GM12878 (cell line): Measurements from ENCODE around the gene HS3ST2. TPM values are rescaled to one million over a fixed set of nuclear protein-coding genes. Genes with fewer than 3 reads are reported as not detected.

Experiments
- ATAC-seq: fragments of 200-7000 bp; cut with Tn5 transposase; 3 replicates; pipeline ENCODE4 v1.9.1; 2020; ENCODE audit warnings: mild to moderate bottlenecking, moderate library complexity
- BruUV-seq: library from RNA; stranded (reverse); fragments of 400-500 nt; replicated peaks from 2 replicates; lab custom pipeline; 2021; lab: Mats Ljungman, UMichigan
- CTCF ChIA-PET: fragments of 300-600 bp; sonication (Branson Sonifier 250); formaldehyde crosslinking; extraction: SDS; loops from one replicate; lab custom pipeline; 2021; ENCODE audit warnings: inconsistent platforms; lab: Yijun Ruan, JAX
- POLR2A ChIA-PET: fragments of 350-600 bp; formaldehyde crosslinking; extraction: SDS; loops from one replicate; lab custom pipeline; 2021; ENCODE audit warnings: inconsistent platforms; lab: Charles Lee
- RAD21 ChIA-PET: fragments of 300-600 bp; sonication (Branson Sonifier 250); formaldehyde crosslinking; loops from one replicate; lab custom pipeline; 2023; ENCODE audit warnings: antibody characterized with exemption; ENCODE audit not compliant: unreplicated experiment; lab: Charles Lee
- SMC1A ChIA-PET: fragments of 300-600 bp; sonication (Branson Sonifier 250); formaldehyde crosslinking; loops from one replicate; lab custom pipeline; 2023; ENCODE audit not compliant: unreplicated experiment, uncharacterized antibody; lab: Charles Lee
- DNase-seq: peaks from one replicate; pipeline ENCODE4 v3.0.0-alpha.2; 2011; ENCODE audit warnings: low read depth, low spot score
- FAIRE-seq: peaks from 3 replicates; lab custom pipeline; 2011; peaks lifted over from hg19 to GRCh38; lab: Jason Lieb, UNC
- H2AFZ ChIP-seq: 2 replicates; pipeline ENCODE4 v1.6.0; 2011; ENCODE audit warnings: low read depth, low read length, control low read depth; ENCODE audit not compliant: control insufficient read depth
- H3K27ac ChIP-seq: 2 replicates; pipeline ENCODE4 v1.5.1; 2011; ENCODE audit warnings: control low read depth; ENCODE audit not compliant: control insufficient read depth, insufficient read depth
- H3K27me3 ChIP-seq, 2 experiments: replicated peaks in 1 of 2; 2 replicates each; pipeline versions ENCODE4 v1.6.0 to v1.6.1; 2011; ENCODE audit warnings: low read length in 1 of 2; ENCODE audit not compliant: control insufficient read depth in 2 of 2, insufficient read depth in 2 of 2
- H3K36me3 ChIP-seq, 2 experiments: 2 replicates each; pipeline ENCODE4 v1.5.1; 2011; ENCODE audit warnings: low read length in 1 of 2; ENCODE audit not compliant: control insufficient read depth in 2 of 2, insufficient read depth in 2 of 2
- H3K4me1 ChIP-seq: 2 replicates; pipeline ENCODE4 v1.6.1; 2011; ENCODE audit warnings: mild to moderate bottlenecking, low read length, moderate library complexity, mixed read lengths; ENCODE audit not compliant: control insufficient read depth, insufficient read depth
- H3K4me2 ChIP-seq: 2 replicates; pipeline ENCODE4 v1.6.0; 2011; ENCODE audit warnings: control low read depth; ENCODE audit not compliant: control insufficient read depth, insufficient read depth
- H3K4me3 ChIP-seq: fragments of 200-600 bp; sonication (generic); 2 replicates; pipeline ENCODE4 v1.5.1; 2016
- H3K79me2 ChIP-seq: 2 replicates; pipeline ENCODE4 v1.6.0; 2011; ENCODE audit warnings: low read length; ENCODE audit not compliant: control insufficient read depth, insufficient read depth
- H3K9ac ChIP-seq: 2 replicates; pipeline ENCODE4 v1.8.0; 2011; ENCODE audit warnings: low read length, control low read depth, mixed read lengths; ENCODE audit not compliant: control insufficient read depth, insufficient read depth
- H3K9me3 ChIP-seq: replicated peaks from 3 replicates; pipeline ENCODE4 v1.5.1; 2011; ENCODE audit warnings: mild to moderate bottlenecking, low read length; ENCODE audit not compliant: control insufficient read depth, insufficient read depth
- H4K20me1 ChIP-seq: 2 replicates; pipeline ENCODE4 v1.6.0; 2011; ENCODE audit not compliant: control insufficient read depth, insufficient read depth
- FOXK2 ChIP-seq: fragments of 450-650 bp; IDR thresholded peaks from 2 replicates; pipeline ENCODE4 v1.6.1; 2017; ENCODE audit warnings: mild to moderate bottlenecking, moderate library complexity
- RB1 ChIP-seq: fragments of 450-650 bp; formaldehyde crosslinking; IDR thresholded peaks from 2 replicates; pipeline ENCODE4 v1.6.1; 2017; ENCODE audit warnings: mild to moderate bottlenecking, borderline replicate concordance
- RCOR1 ChIP-seq: conservative IDR thresholded peaks from 2 replicates; pipeline ENCODE4 v1.6.1; 2012; ENCODE audit warnings: low read depth, low read length, improper control_type of control experiment
- SRF ChIP-seq, 2 experiments: IDR thresholded peaks; 2 replicates each; pipeline ENCODE4 v1.6.1; 2011; ENCODE audit warnings: low read depth in 2 of 2, low read length in 2 of 2, mild to moderate bottlenecking in 1 of 2, moderate library complexity in 1 of 2
- WGBS: methylation state at CpG from one replicate; pipeline ENCODE4 v1.1.6; 2016; ENCODE audit warnings: low lambda C conversion rate; ENCODE audit not compliant: insufficient replicate concordance, insufficient coverage; ENCODE audit errors: missing lambda C conversion rate; 5-methylcytosine and 5-hydroxymethylcytosine counted together
- in situ Hi-C: fragments of 300-500 bp; cut with MboI; formaldehyde crosslinking; loops from 9 replicates; pipeline ENCODE4 v1.14.3; 2018; ENCODE audit warnings: mixed read lengths
- intact Hi-C: fragments of 100-400 bp; cut with micrococcal nuclease; formaldehyde crosslinking; loops from one replicate; pipeline ENCODE4 v1.14.2; 2022; ENCODE audit not compliant: unreplicated experiment
- polyA plus RNA-seq, 11 experiments: library from polyadenylated mRNA; depleted of rRNA in 4 of 11; unstranded in 6 of 11; stranded (reverse) in 5 of 11; fragments of >200 nt; fragmentation: Nextera tagmentation in 4 of 11; fragmentation: Illumina TruSeq in 1 of 11; extraction: Ambion mirVana in 4 of 11; extraction: Trizol in 1 of 11; gene quantifications; 1 replicate in 1 of 11; 2 replicates in 10 of 11; pipeline versions ENCODE4 v1.2.1 to v1.2.3, GENCODE V29; 2011 to 2016; ENCODE audit warnings: inconsistent platforms in 2 of 11, missing spikeins in 2 of 11, low read depth in 1 of 11
- total RNA-seq, 4 experiments: library from RNA; depleted of rRNA in 3 of 4; stranded (reverse); fragments of >200 nt in 3 of 4; fragmentation: Illumina TruSeq in 1 of 4; extraction: Trizol in 1 of 4; gene quantifications; 2 replicates each; pipeline versions ENCODE4 v1.2.1 to v1.2.3, GENCODE V29; 2013 to 2021

HS3ST2 gene
- total and polyA plus RNA-seq, 10 of the 15 experiments (the other 5 are each of a cell fraction or from before 2014, with no cell fraction given) = not detected

DNA sequence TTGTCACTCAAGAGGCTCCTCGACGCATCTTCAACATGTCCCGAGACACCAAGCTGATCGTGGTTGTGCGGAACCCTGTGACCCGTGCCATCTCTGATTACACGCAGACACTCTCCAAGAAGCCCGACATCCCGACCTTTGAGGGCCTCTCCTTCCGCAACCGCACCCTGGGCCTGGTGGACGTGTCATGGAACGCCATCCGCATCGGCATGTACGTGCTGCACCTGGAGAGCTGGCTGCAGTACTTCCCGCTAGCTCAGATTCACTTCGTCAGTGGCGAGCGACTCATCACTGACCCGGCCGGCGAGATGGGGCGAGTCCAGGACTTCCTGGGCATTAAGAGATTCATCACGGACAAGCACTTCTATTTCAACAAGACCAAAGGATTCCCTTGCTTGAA lies 101.0 kb downstream of the HS3ST2 start:
- WGBS = 54% methylated on average over 25 of the region's 25 CpGs
- H3K79me2 ChIP-seq = no peaks in the 10 kb centered on the region
- in situ Hi-C loops = no loop called here
- H3K4me2 ChIP-seq = no peak overlapping the region
- CTCF ChIA-PET = interaction anchor here (2.3 kb wide), 1 partner anchor 146 kb away, joined by 5 read pairs; no protein-coding TSS in a partner anchor
- BruUV-seq = no TSS peak
- H2AFZ ChIP-seq = no peak overlapping the region
- SMC1A ChIA-PET = no interaction called here
- no peak for FAIRE-seq
- no peaks in the 10 kb centered on the region for H3K4me1 ChIP-seq
- no peak for DNase-seq
- ATAC-seq = no peak
- H3K9me3 ChIP-seq = no peaks in the 10 kb centered on the region
- no peak overlapping the region for H3K9ac ChIP-seq
- no peak overlapping the region for H3K4me3 ChIP-seq
- intact Hi-C loops = no loop called here
- no peaks in the 10 kb centered on the region for H3K36me3 ChIP-seq
- no peak overlapping the region for H3K27ac ChIP-seq
- no peaks in the 10 kb centered on the region for H4K20me1 ChIP-seq
- peaks cover 0 to 1% of the 10 kb centered on the region in 2 experiments; a peak in 2 of 4 replicates for H3K27me3 ChIP-seq
- RAD21 ChIA-PET = no interaction called here
- TF ChIP-seq RB1 = no peak
- POLR2A ChIA-PET = no interaction called here

GRCh38 chr16:22923491-22923890 lies 109.5 kb downstream of the HS3ST2 start:
- WGBS = 19% methylated on average over 2 of the region's 3 CpGs
- FAIRE-seq (no peak), ATAC-seq (no peak), DNase-seq (no peak)
- ChIA-PET RAD21 (no interaction called here), POLR2A (no interaction called here), CTCF (no interaction called here)
- H3K9ac ChIP-seq = no peak overlapping the region
- H2AFZ ChIP-seq = no peak overlapping the region
- intact Hi-C loops = no loop called here
- no peaks in the 10 kb centered on the region for H3K4me1 ChIP-seq
- no peaks in the 10 kb centered on the region for H4K20me1 ChIP-seq
- H3K9me3 ChIP-seq = no peaks in the 10 kb centered on the region
- no peak overlapping the region for H3K27ac ChIP-seq
- no peak for TF ChIP-seq FOXK2
- TF ChIP-seq RCOR1 = no peak
- TF ChIP-seq SRF (IDR thresholded peaks at IDR 0.05; ENCODE audit: low read depth in 2 of 2, low read length in 2 of 2) = no peak
- TF ChIP-seq, all 136 proteins: peak for 0
- H3K79me2 ChIP-seq = no peaks in the 10 kb centered on the region
- no peak overlapping the region for H3K4me2 ChIP-seq
- SMC1A ChIA-PET = no interaction called here
- no peak overlapping the region for H3K4me3 ChIP-seq
- BruUV-seq = no TSS peak
- H3K36me3 ChIP-seq = no peaks in the 10 kb centered on the region
- H3K27me3 ChIP-seq = no peaks in the 10 kb centered on the region; a peak in 1 of 4 replicates
- in situ Hi-C loops = no loop called here
